Adrenal gland (tissue), 5 donors: Measurements from ENCODE around the gene NEU1.

Source experiments
- CTCF ChIP-seq, 6 experiments: fragments of 450-650 bp in 4 of 6; fragments of 200-600 bp in 2 of 6; sonication (generic) in 1 of 6; IDR thresholded peaks; 1 replicate in 5 of 6; 2 replicates in 1 of 6; pipeline versions ENCODE4 v1.5.1 to v1.8.0; 2016 to 2021; ENCODE audit warnings: antibody characterized with exemption in 6 of 6, mild to moderate bottlenecking in 2 of 6, moderate library complexity in 1 of 6
- POLR2A ChIP-seq, 2 donors: fragments of 450-650 bp; IDR thresholded peaks; one replicate each; pipeline ENCODE4 v1.6.1; 2017; ENCODE audit warnings: antibody characterized with exemption in 2 of 2, mild to moderate bottlenecking in 2 of 2, moderate library complexity in 1 of 2
- donor health status: DM: no; HTN: no; CAD: no.

- TF ChIP-seq POLR2A (IDR thresholded peaks at IDR 0.05), result peak in 1 of 2 donors; percentile 54
- TF ChIP-seq CTCF (IDR thresholded peaks at IDR 0.05), result no peak
Observed at GRCh38 chr6:31814677-31815024, 48.0 kb downstream of the NEU1 start.
